Sigmoid colon (tissue), 7 donors: ENCODE results near the gene WDR1. TPM values are rescaled to one million over a fixed set of nuclear protein-coding genes. Genes with fewer than 3 reads are reported as not detected.

ENCODE experiments used
- DNase-seq: peaks from one replicate; pipeline ENCODE4 v3.0.0-alpha.2; 2019
- H3K27ac ChIP-seq, 4 donors: fragments of 200-600 bp; sonication (generic); one replicate each; pipeline ENCODE4 v1.5.1; 2016 to 2019; ENCODE audit warnings: mild to moderate bottlenecking in 1 of 4
- H3K27me3 ChIP-seq, 3 donors: fragments of 200-600 bp; sonication (generic); one replicate each; pipeline ENCODE4 v1.5.1; 2019; ENCODE audit warnings: mild to moderate bottlenecking in 1 of 3
- H3K36me3 ChIP-seq, 4 donors: fragments of 200-600 bp; sonication (generic); one replicate each; pipeline ENCODE4 v1.5.1; 2016 to 2019
- H3K4me1 ChIP-seq, 4 donors: fragments of 200-600 bp; sonication (generic); one replicate each; pipeline ENCODE4 v1.5.1; 2017 to 2019
- H3K4me3 ChIP-seq, 4 donors: fragments of 200-600 bp; sonication (generic); one replicate each; pipeline ENCODE4 v1.5.1; 2017 to 2019; ENCODE audit warnings: mild to moderate bottlenecking in 2 of 4, moderate library complexity in 1 of 4
- H3K9me3 ChIP-seq, 4 donors: fragments of 200-600 bp in 3 of 4; sonication (generic) in 3 of 4; one replicate each; pipeline versions ENCODE4 v1.5.1 to v1.6.1; 2013 to 2019
- EP300 ChIP-seq, 4 donors: sonication (generic); formaldehyde crosslinking; IDR thresholded peaks; one replicate each; pipeline ENCODE4 v1.6.1; 2017; ENCODE audit warnings: antibody characterized with exemption in 4 of 4
- POLR2A ChIP-seq, 2 donors: fragments of 450-650 bp; IDR thresholded peaks; one replicate each; pipeline ENCODE4 v1.6.1; 2016; ENCODE audit warnings: antibody characterized with exemption in 2 of 2, mild to moderate bottlenecking in 2 of 2, moderate library complexity in 2 of 2
- POLR2AphosphoS5 ChIP-seq, 4 donors: sonication (generic); formaldehyde crosslinking; IDR thresholded peaks; one replicate each; pipeline ENCODE4 v1.6.1; 2017; ENCODE audit warnings: antibody characterized with exemption in 4 of 4
- WGBS, 2 donors: extraction: QIAGEN DNeasy Blood & Tissue Kit; methylation state at CpG; one replicate each; pipeline ENCODE4 v1.1.7; 2013; 5-methylcytosine and 5-hydroxymethylcytosine counted together
- intact Hi-C: fragments of 100-400 bp; cut with DNase I; formaldehyde crosslinking; loops from one replicate; pipeline ENCODE4 v1.15.1; 2023
- polyA plus RNA-seq, 3 donors: library from polyadenylated mRNA; stranded (reverse); fragments of 200-250 nt; gene quantifications; one replicate each; pipeline ENCODE4 v1.2.3, GENCODE V29; 2013
- total RNA-seq, 4 donors: library from RNA; depleted of rRNA; stranded (reverse); fragments of >200 nt; gene quantifications; one replicate each; pipeline ENCODE4 v1.1.0, GENCODE V29; 2016
- TF ChIP-seq, protein P1 (sequence below), 4 experiments: fragments of 450-650 bp in 3 of 4; fragments of 200-600 bp in 1 of 4; IDR thresholded peaks; one replicate each; pipeline ENCODE4 v1.5.1; 2016 to 2019; ENCODE audit warnings: antibody characterized with exemption in 4 of 4, mild to moderate bottlenecking in 3 of 4, moderate library complexity in 2 of 4
- donor health status: healthy with polysubstance abuse.
- donor health status: Bipolar disorder and iron deficiency.
- donor health status: healthy.

WDR1 gene
- total and polyA plus RNA-seq, 7 donors, result 171 to 267 (median 240) TPM

DNA sequence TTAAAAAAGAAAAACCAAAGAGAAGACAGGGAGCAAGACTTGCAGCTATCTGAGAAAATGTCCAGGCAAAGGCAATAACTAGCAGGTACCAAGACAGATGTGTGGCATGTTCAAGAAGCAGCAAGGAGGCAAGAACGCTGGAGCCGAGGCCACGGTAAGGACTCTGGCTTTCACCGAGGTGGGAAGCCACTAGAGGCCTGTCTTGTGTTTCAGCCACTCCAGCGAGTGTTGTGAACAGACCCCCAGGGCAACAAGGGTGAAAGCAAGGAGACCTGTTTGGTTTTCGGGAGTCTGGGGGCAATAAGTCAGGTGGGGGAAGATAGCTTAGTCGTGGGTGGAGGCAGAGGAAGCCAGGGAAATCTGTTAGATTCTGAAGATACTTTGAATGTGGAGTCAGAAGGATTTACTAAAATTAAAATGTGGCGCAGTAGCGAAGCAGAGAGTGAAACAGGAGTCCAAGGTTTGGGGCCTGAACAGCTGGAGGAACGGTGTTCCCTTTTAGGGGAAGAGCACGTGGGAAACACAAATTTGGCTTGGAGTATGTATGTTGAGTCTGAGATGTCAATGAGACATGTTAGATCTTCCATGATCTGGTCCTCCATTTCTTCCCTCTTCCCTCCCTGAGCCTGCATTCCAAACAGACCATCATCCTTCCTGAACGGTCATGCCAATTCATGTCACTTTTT, 3.1 kb downstream of the WDR1 start:
- Histone ChIP-seq H3K27me3 (no peaks in the 10 kb centered on the region), H3K36me3 (peaks cover 13 to 57% (median 32%) of the 10 kb centered on the region in 4 donors), H3K9me3 (no peaks in the 10 kb centered on the region), H3K4me3 (no peak overlapping the region), H3K27ac (peak overlapping the region; percentile 90 to 98 (median 96)), H3K4me1 (peaks cover 0 to 86% (median 82%) of the 10 kb centered on the region in 4 donors)
- DNase-seq, result no peak
- TF ChIP-seq POLR2AphosphoS5 (IDR thresholded peaks at IDR 0.05), result no peak
- TF ChIP-seq, protein P1, sequence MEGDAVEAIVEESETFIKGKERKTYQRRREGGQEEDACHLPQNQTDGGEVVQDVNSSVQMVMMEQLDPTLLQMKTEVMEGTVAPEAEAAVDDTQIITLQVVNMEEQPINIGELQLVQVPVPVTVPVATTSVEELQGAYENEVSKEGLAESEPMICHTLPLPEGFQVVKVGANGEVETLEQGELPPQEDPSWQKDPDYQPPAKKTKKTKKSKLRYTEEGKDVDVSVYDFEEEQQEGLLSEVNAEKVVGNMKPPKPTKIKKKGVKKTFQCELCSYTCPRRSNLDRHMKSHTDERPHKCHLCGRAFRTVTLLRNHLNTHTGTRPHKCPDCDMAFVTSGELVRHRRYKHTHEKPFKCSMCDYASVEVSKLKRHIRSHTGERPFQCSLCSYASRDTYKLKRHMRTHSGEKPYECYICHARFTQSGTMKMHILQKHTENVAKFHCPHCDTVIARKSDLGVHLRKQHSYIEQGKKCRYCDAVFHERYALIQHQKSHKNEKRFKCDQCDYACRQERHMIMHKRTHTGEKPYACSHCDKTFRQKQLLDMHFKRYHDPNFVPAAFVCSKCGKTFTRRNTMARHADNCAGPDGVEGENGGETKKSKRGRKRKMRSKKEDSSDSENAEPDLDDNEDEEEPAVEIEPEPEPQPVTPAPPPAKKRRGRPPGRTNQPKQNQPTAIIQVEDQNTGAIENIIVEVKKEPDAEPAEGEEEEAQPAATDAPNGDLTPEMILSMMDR (IDR thresholded peaks at IDR 0.05), result no peak
- no peak for TF ChIP-seq EP300 (IDR thresholded peaks at IDR 0.05)
- no peak for TF ChIP-seq POLR2A (IDR thresholded peaks at IDR 0.05)
- intact Hi-C loops, result no loop called here
- WGBS, 2 donors, result 75 to 80% methylated on average over 12 of the region's 12 CpGs

GRCh38 chr4:10112658-10113284, 3.8 kb downstream of the WDR1 start:
- Histone ChIP-seq H3K4me1 (peaks cover 0 to 86% (median 82%) of the 10 kb centered on the region in 4 donors), H3K9me3 (no peaks in the 10 kb centered on the region), H3K4me3 (no peak overlapping the region), H3K36me3 (peaks cover 13 to 60% (median 38%) of the 10 kb centered on the region in 4 donors), H3K27me3 (no peaks in the 10 kb centered on the region), H3K27ac (peak overlapping the region; percentile 90 to 98 (median 96))
- 92 to 96% methylated on average over 16 of the region's 16 CpGs for WGBS, 2 donors
- intact Hi-C loops, result no loop called here
- TF ChIP-seq, protein P1 (IDR thresholded peaks at IDR 0.05), result no peak
- TF ChIP-seq POLR2A (IDR thresholded peaks at IDR 0.05) (no peak), EP300 (IDR thresholded peaks at IDR 0.05) (no peak), POLR2AphosphoS5 (IDR thresholded peaks at IDR 0.05) (no peak)
- no peak for DNase-seq

- 89% methylated on average over 13 of the region's 13 CpGs for WGBS, 2 donors
- Histone ChIP-seq H3K4me1 (peaks cover 0 to 96% (median 92%) of the 10 kb centered on the region in 4 donors), H3K27ac (peak overlapping the region; percentile 90 to 98 (median 96)), H3K4me3 (no peak overlapping the region), H3K9me3 (no peaks in the 10 kb centered on the region), H3K36me3 (peaks cover 13 to 62% (median 40%) of the 10 kb centered on the region in 4 donors), H3K27me3 (no peaks in the 10 kb centered on the region)
- DNase-seq, result no peak
- intact Hi-C loops, result no loop called here
- TF ChIP-seq POLR2A (IDR thresholded peaks at IDR 0.05), result no peak
- TF ChIP-seq, protein P1 (IDR thresholded peaks at IDR 0.05), result no peak
Measured at GRCh38 chr4:10111067-10111801, 5.4 kb downstream of the WDR1 start.

GRCh38 chr4:10109995-10110670, 6.5 kb downstream of the WDR1 start:
- TF ChIP-seq POLR2AphosphoS5 (IDR thresholded peaks at IDR 0.05) (no peak), EP300 (IDR thresholded peaks at IDR 0.05) (no peak), POLR2A (IDR thresholded peaks at IDR 0.05) (no peak)
- TF ChIP-seq, protein P1 (IDR thresholded peaks at IDR 0.05), result no peak
- Histone ChIP-seq H3K4me1 (peaks cover 0 to 100% (median 100%) of the 10 kb centered on the region in 4 donors), H3K4me3 (no peak overlapping the region), H3K27me3 (no peaks in the 10 kb centered on the region), H3K36me3 (peaks cover 13 to 60% (median 39%) of the 10 kb centered on the region in 4 donors), H3K27ac (peak overlapping the region; percentile 90 to 98 (median 96)), H3K9me3 (no peaks in the 10 kb centered on the region)
- DNase-seq, result no peak
- intact Hi-C loops, result no loop called here
- 90 to 93% methylated on average over 11 of the region's 11 CpGs for WGBS, 2 donors
